Epithelial cell of esophagus (primary cell): ENCODE results near the gene TOR3A.
A peak's percentile ranks its signal among the peaks of the same experiment; 100 is the strongest.

Experiments
- DNase-seq: peaks from one replicate; pipeline ENCODE4 v3.0.0; 2010; ENCODE audit warnings: low read depth
- H3K4me3 ChIP-seq: 2 replicates; pipeline ENCODE4 v1.5.1; 2011; ENCODE audit warnings: mild to moderate bottlenecking, low read length, control low read depth
- CTCF ChIP-seq: IDR thresholded peaks from 2 replicates; pipeline ENCODE4 v1.5.1; 2011; ENCODE audit warnings: low read depth, mild to moderate bottlenecking, low read length, control low read depth, inconsistent platforms; ENCODE audit not compliant: insufficient read depth; ENCODE audit errors: missing control alignments

Gene TOR3A

GRCh38 chr1:179141592-179142251 is 59.9 kb downstream of the TOR3A start:
- no peak for TF ChIP-seq CTCF
- peak overlapping the region; percentile 63 for H3K4me3 ChIP-seq
- DNase-seq, result peak; percentile 88

- peak overlapping the region; percentile 63 for H3K4me3 ChIP-seq
- TF ChIP-seq CTCF, result no peak
- peak; percentile 96 for DNase-seq
Measured at GRCh38 chr1:179142889-179143299, 61.0 kb downstream of the TOR3A start.

- peak overlapping the region; percentile 63 for H3K4me3 ChIP-seq
- peak; percentile 89 for DNase-seq
- no peak for TF ChIP-seq CTCF
Measured at GRCh38 chr1:179143322-179143721, 61.5 kb downstream of the TOR3A start.

GRCh38 chr1:179144626-179145025 is 62.8 kb downstream of the TOR3A start:
- DNase-seq, result peak; percentile 57
- TF ChIP-seq CTCF, result no peak
- no peak overlapping the region for H3K4me3 ChIP-seq

GRCh38 chr1:179145521-179145920 is 63.7 kb downstream of the TOR3A start:
- TF ChIP-seq CTCF, result no peak
- DNase-seq, result no peak
- no peak overlapping the region for H3K4me3 ChIP-seq
